K562 treated with DMSO at 1 percent for 12 hours (cell line): ENCODE results near the gene ELFN2. TPM values are rescaled to one million over a fixed set of nuclear protein-coding genes. Genes with fewer than 3 reads are reported as not detected.

ENCODE experiments used
- total RNA-seq: library from RNA; unstranded; fragments of 300-600 nt; gene quantifications from 2 replicates; pipeline ENCODE4 v1.2.3, GENCODE V29; 2022; ENCODE audit not compliant: insufficient read depth

ELFN2 gene
- total RNA-seq, result not detected in 2 replicates

GRCh38 chr22:37427135-37427710 is at the start of gene ELFN2:
Gene ELFN2 (minus strand): TSS chr22:37427479. CDS start chr22:37375534, 51,945 bp downstream.

Other genes starting within 250 kb of the ELFN2 start
- gene C1QTNF6, start 239.2 kb downstream of the ELFN2 start, total RNA-seq, result 0.58 and 1.2 TPM in 2 replicates
- gene SSTR3, start 215.0 kb downstream of the ELFN2 start, total RNA-seq, result not detected in 2 replicates
- gene RAC2, start 183.2 kb downstream of the ELFN2 start, total RNA-seq, result 239 and 319 TPM in 2 replicates
- 0.49 and 1.9 TPM in 2 replicates for gene CYTH4, start 145.0 kb downstream of the ELFN2 start, total RNA-seq
- not detected in 2 replicates for gene MFNG, start 58.9 kb upstream of the ELFN2 start, total RNA-seq
- 3.1 and 3.2 TPM in 2 replicates for gene CARD10, start 91.9 kb upstream of the ELFN2 start, total RNA-seq
- gene CDC42EP1, start 133.0 kb upstream of the ELFN2 start, total RNA-seq, result 24.9 and 28.1 TPM in 2 replicates
- gene LGALS2, start 152.6 kb upstream of the ELFN2 start, total RNA-seq, result not detected in 2 replicates
- gene GGA1, start 181.4 kb upstream of the ELFN2 start, total RNA-seq, result 25.1 and 29.9 TPM in 2 replicates
- gene SH3BP1, start 212.2 kb upstream of the ELFN2 start, total RNA-seq, result 16.3 and 23.5 TPM in 2 replicates
- gene PDXP, start 231.2 kb upstream of the ELFN2 start, total RNA-seq, result 51.9 and 63.0 TPM in 2 replicates
- gene LGALS1, start 248.2 kb upstream of the ELFN2 start, total RNA-seq, result 977 and 1,710 TPM in 2 replicates